Prostate gland (tissue), 2 donors: Measurements from ENCODE around the gene RAB8B.

ENCODE experiments used
- CTCF ChIP-seq, 4 experiments: fragments of 200-600 bp in 2 of 4; fragments of 450-650 bp in 2 of 4; sonication (generic) in 2 of 4; IDR thresholded peaks; 1 replicate in 3 of 4; 2 replicates in 1 of 4; pipeline ENCODE4 v1.5.1; 2016 to 2019; ENCODE audit warnings: antibody characterized with exemption in 4 of 4, mild to moderate bottlenecking in 2 of 4, moderate library complexity in 2 of 4
- POLR2AphosphoS5 ChIP-seq: sonication (generic); formaldehyde crosslinking; IDR thresholded peaks from one replicate; pipeline ENCODE4 v1.6.1; 2017; ENCODE audit warnings: antibody characterized with exemption

GRCh38 chr15:63258658-63259057 lies 69.3 kb downstream of the RAB8B start:
- TF ChIP-seq CTCF (IDR thresholded peaks at IDR 0.05) = no peak
- TF ChIP-seq POLR2AphosphoS5 = no peak
